Right atrium auricular region (tissue), 2 donors: Measurements from ENCODE around the gene NEGR1. TPM values are rescaled to one million over a fixed set of nuclear protein-coding genes. Genes with fewer than 3 reads are reported as not detected.

Source experiments
- DNase-seq: peaks from one replicate; pipeline ENCODE4 v3.0.0-alpha.2; 2019; ENCODE audit warnings: low spot score
- H3K27ac ChIP-seq, 2 donors: fragments of 200-600 bp; sonication (generic); 1 replicate in 1 of 2; 2 replicates in 1 of 2; pipeline ENCODE4 v1.5.1; 2016 to 2019
- H3K27me3 ChIP-seq, 2 donors: fragments of 200-600 bp; sonication (generic); one replicate each; pipeline versions ENCODE4 v1.5.1 to v1.6.0; 2017 to 2019
- H3K36me3 ChIP-seq: fragments of 200-600 bp; sonication (generic); one replicate; pipeline ENCODE4 v1.5.1; 2016
- H3K4me1 ChIP-seq, 2 donors: fragments of 200-600 bp; sonication (generic); one replicate each; pipeline versions ENCODE4 v1.5.1 to v1.6.0; 2017 to 2019
- H3K4me3 ChIP-seq, 2 donors: fragments of 200-600 bp; sonication (generic); 1 replicate in 1 of 2; 2 replicates in 1 of 2; pipeline ENCODE4 v1.5.1; 2017 to 2019; ENCODE audit warnings: mild to moderate bottlenecking in 1 of 2, moderate library complexity in 1 of 2
- H3K9me3 ChIP-seq, 2 donors: fragments of 200-600 bp; sonication (generic); one replicate each; pipeline ENCODE4 v1.5.1; 2019
- CTCF ChIP-seq, 2 donors: fragments of 200-600 bp; sonication (generic); IDR thresholded peaks; one replicate each; pipeline ENCODE4 v1.5.1; 2019; ENCODE audit warnings: antibody characterized with exemption in 2 of 2
- total RNA-seq, 2 donors: library from RNA; depleted of rRNA; stranded (reverse); fragments of >200 nt; gene quantifications; one replicate each; pipeline ENCODE4 v1.1.0, GENCODE V29; 2016

Gene NEGR1
- total RNA-seq, 2 donors from 2014 or later: 9.3 to 9.9 TPM

- H3K4me3 ChIP-seq: no peak overlapping the region
- H3K9me3 ChIP-seq: no peaks in the 10 kb centered on the region
- no peak for DNase-seq
- no peaks in the 10 kb centered on the region for H3K27me3 ChIP-seq
- no peaks in the 10 kb centered on the region for H3K4me1 ChIP-seq
- no peak for TF ChIP-seq CTCF (IDR thresholded peaks at IDR 0.05)
- H3K36me3 ChIP-seq: no peaks in the 10 kb centered on the region
- no peak overlapping the region for H3K27ac ChIP-seq
Measured at GRCh38 chr1:71618191-71618590, 664.1 kb downstream of the NEGR1 start.

- TF ChIP-seq CTCF (IDR thresholded peaks at IDR 0.05): no peak
- Histone ChIP-seq H3K9me3 (no peaks in the 10 kb centered on the region), H3K27me3 (no peaks in the 10 kb centered on the region), H3K27ac (no peak overlapping the region), H3K36me3 (no peaks in the 10 kb centered on the region), H3K4me1 (no peaks in the 10 kb centered on the region), H3K4me3 (no peak overlapping the region)
- DNase-seq: no peak
Measured at GRCh38 chr1:71610476-71610875, 671.9 kb downstream of the NEGR1 start.

GRCh38 chr1:71603044-71603776 is 679.1 kb downstream of the NEGR1 start:
- Histone ChIP-seq H3K4me1 (no peaks in the 10 kb centered on the region), H3K4me3 (no peak overlapping the region), H3K27me3 (no peaks in the 10 kb centered on the region), H3K9me3 (peaks cover 0 to 7% of the 10 kb centered on the region in 2 donors), H3K36me3 (no peaks in the 10 kb centered on the region), H3K27ac (no peak overlapping the region)
- no peak for DNase-seq
- no peak for TF ChIP-seq CTCF (IDR thresholded peaks at IDR 0.05)

GRCh38 chr1:71600023-71600422 is 682.3 kb downstream of the NEGR1 start:
- Histone ChIP-seq H3K9me3 (peaks cover 0 to 7% of the 10 kb centered on the region in 2 donors), H3K4me3 (no peak overlapping the region), H3K27me3 (no peaks in the 10 kb centered on the region), H3K36me3 (no peaks in the 10 kb centered on the region), H3K27ac (peak overlapping the region in 1 of 2 donors; percentile 19), H3K4me1 (no peaks in the 10 kb centered on the region)
- TF ChIP-seq CTCF (IDR thresholded peaks at IDR 0.05): no peak
- DNase-seq: no peak

- Histone ChIP-seq H3K9me3 (peaks cover 0 to 7% of the 10 kb centered on the region in 2 donors), H3K4me1 (no peaks in the 10 kb centered on the region), H3K27me3 (no peaks in the 10 kb centered on the region), H3K4me3 (no peak overlapping the region), H3K27ac (no peak overlapping the region), H3K36me3 (no peaks in the 10 kb centered on the region)
- DNase-seq: no peak
- TF ChIP-seq CTCF (IDR thresholded peaks at IDR 0.05): no peak
Measured at GRCh38 chr1:71599306-71599705, 683.0 kb downstream of the NEGR1 start.

- H3K4me3 ChIP-seq: no peak overlapping the region
Measured at GRCh38 chr1:71593523-71593922, 688.8 kb downstream of the NEGR1 start.

More at GRCh38 chr1:71593523-71593922, 688.8 kb downstream of the NEGR1 start:
- no peak overlapping the region for H3K27ac ChIP-seq
- H3K4me1 ChIP-seq: no peaks in the 10 kb centered on the region
- no peaks in the 10 kb centered on the region for H3K36me3 ChIP-seq
- TF ChIP-seq CTCF (IDR thresholded peaks at IDR 0.05): peak in 1 of 2 donors; percentile 36
- no peaks in the 10 kb centered on the region for H3K9me3 ChIP-seq
- DNase-seq: no peak
- H3K27me3 ChIP-seq: no peaks in the 10 kb centered on the region
